ENCODE measurements around the gene COL23A1. TPM values are rescaled to one million over a fixed set of nuclear protein-coding genes. Genes with fewer than 3 reads are reported as not detected.

Gene COL23A1
- total and polyA plus RNA-seq, 4 donors, result 0.36 to 1.5 (median 1.1) TPM; not detected in 1

- no peak overlapping the region for H3K4me3 ChIP-seq (ENCODE audit: low read length in 2 of 2)
- 88 to 90% methylated on average over 16 of the region's 16 CpGs for WGBS, 2 donors
- no peak overlapping the region for H3K27ac ChIP-seq (ENCODE audit: low read depth in 1 of 2, low read length in 2 of 2)
- no peaks in the 10 kb centered on the region for H3K36me3 ChIP-seq (ENCODE audit: control insufficient read depth in 1 of 2, insufficient read depth in 2 of 2, low read length in 1 of 2)
- DNase-seq (peak; percentile 12 to 13), ATAC-seq (ENCODE audit: low FRiP score) (no peak)
- H3K9me3 ChIP-seq (ENCODE audit: control insufficient read depth, low read length), result no peaks in the 10 kb centered on the region
- H3K27me3 ChIP-seq (ENCODE audit: control insufficient read depth in 1 of 2, insufficient read depth in 2 of 2, low read length in 1 of 2), result no peaks in the 10 kb centered on the region
- H3K4me1 ChIP-seq (ENCODE audit: control insufficient read depth in 1 of 2, insufficient read depth in 2 of 2, low read length in 2 of 2), result no peaks in the 10 kb centered on the region
- intact Hi-C loops (cut with DNase I), result no loop called here
These were observed 159.8 kb downstream of the COL23A1 start for GRCh38 chr5:178430186-178431062.

GRCh38 chr5:178429491-178430185, 160.6 kb downstream of the COL23A1 start:
- no peak for DNase-seq
- H3K9me3 ChIP-seq (ENCODE audit: control insufficient read depth, low read length), result no peaks in the 10 kb centered on the region
- no peak for ATAC-seq (ENCODE audit: low FRiP score)
- WGBS, 2 donors, result 90 to 91% methylated on average over 11 of the region's 11 CpGs
- no peaks in the 10 kb centered on the region for H3K36me3 ChIP-seq (ENCODE audit: control insufficient read depth in 1 of 2, insufficient read depth in 2 of 2, low read length in 1 of 2)
- H3K4me1 ChIP-seq (ENCODE audit: control insufficient read depth in 1 of 2, insufficient read depth in 2 of 2, low read length in 2 of 2), result no peaks in the 10 kb centered on the region
- no peaks in the 10 kb centered on the region for H3K27me3 ChIP-seq (ENCODE audit: control insufficient read depth in 1 of 2, insufficient read depth in 2 of 2, low read length in 1 of 2)
- intact Hi-C loops (cut with DNase I), result no loop called here
- H3K27ac ChIP-seq (ENCODE audit: low read depth in 1 of 2, low read length in 2 of 2), result no peak overlapping the region
- H3K4me3 ChIP-seq (ENCODE audit: low read length in 2 of 2), result no peak overlapping the region

GRCh38 chr5:178429156-178429468, 161.1 kb downstream of the COL23A1 start:
- Histone ChIP-seq H3K36me3 (ENCODE audit: control insufficient read depth in 1 of 2, insufficient read depth in 2 of 2, low read length in 1 of 2) (no peaks in the 10 kb centered on the region), H3K27ac (ENCODE audit: low read depth in 1 of 2, low read length in 2 of 2) (no peak overlapping the region), H3K9me3 (ENCODE audit: control insufficient read depth, low read length) (no peaks in the 10 kb centered on the region), H3K27me3 (ENCODE audit: control insufficient read depth in 1 of 2, insufficient read depth in 2 of 2, low read length in 1 of 2) (no peaks in the 10 kb centered on the region), H3K4me1 (ENCODE audit: control insufficient read depth in 1 of 2, insufficient read depth in 2 of 2, low read length in 2 of 2) (no peaks in the 10 kb centered on the region), H3K4me3 (ENCODE audit: low read length in 2 of 2) (no peak overlapping the region)
- 91 to 92% methylated on average over 10 of the region's 10 CpGs for WGBS, 2 donors
- intact Hi-C loops (cut with DNase I), result no loop called here
- DNase-seq (no peak), ATAC-seq (ENCODE audit: low FRiP score) (no peak)

- ATAC-seq (ENCODE audit: low FRiP score) (no peak), DNase-seq (peak in 1 of 2 donors; percentile 38)
- no peaks in the 10 kb centered on the region for H3K27me3 ChIP-seq (ENCODE audit: control insufficient read depth in 1 of 2, insufficient read depth in 2 of 2, low read length in 1 of 2)
- WGBS, 2 donors, result 86 to 90% methylated on average over 20 of the region's 20 CpGs
- intact Hi-C loops (cut with DNase I), result no loop called here
- H3K36me3 ChIP-seq (ENCODE audit: control insufficient read depth in 1 of 2, insufficient read depth in 2 of 2, low read length in 1 of 2), result no peaks in the 10 kb centered on the region
- H3K4me3 ChIP-seq (ENCODE audit: low read length in 2 of 2), result no peak overlapping the region
- H3K27ac ChIP-seq (ENCODE audit: low read depth in 1 of 2, low read length in 2 of 2), result no peak overlapping the region
- H3K9me3 ChIP-seq (ENCODE audit: control insufficient read depth, low read length), result no peaks in the 10 kb centered on the region
- no peaks in the 10 kb centered on the region for H3K4me1 ChIP-seq (ENCODE audit: control insufficient read depth in 1 of 2, insufficient read depth in 2 of 2, low read length in 2 of 2)
These were observed 161.6 kb downstream of the COL23A1 start for GRCh38 chr5:178428341-178429155.

GRCh38 chr5:178427576-178428197, 162.5 kb downstream of the COL23A1 start:
- Histone ChIP-seq H3K36me3 (ENCODE audit: control insufficient read depth in 1 of 2, insufficient read depth in 2 of 2, low read length in 1 of 2) (no peaks in the 10 kb centered on the region), H3K4me3 (ENCODE audit: low read length in 2 of 2) (no peak overlapping the region), H3K27me3 (ENCODE audit: control insufficient read depth in 1 of 2, insufficient read depth in 2 of 2, low read length in 1 of 2) (no peaks in the 10 kb centered on the region), H3K9me3 (ENCODE audit: control insufficient read depth, low read length) (no peaks in the 10 kb centered on the region), H3K4me1 (ENCODE audit: control insufficient read depth in 1 of 2, insufficient read depth in 2 of 2, low read length in 2 of 2) (no peaks in the 10 kb centered on the region), H3K27ac (ENCODE audit: low read depth in 1 of 2, low read length in 2 of 2) (no peak overlapping the region)
- ATAC-seq (ENCODE audit: low FRiP score) (no peak), DNase-seq (peak in 1 of 2 donors; percentile 10)
- intact Hi-C loops (cut with DNase I), result no loop called here
- 84 to 85% methylated on average over 4 of the region's 4 CpGs for WGBS, 2 donors

GRCh38 chr5:178426326-178427130, 163.7 kb downstream of the COL23A1 start:
- intact Hi-C loops (cut with DNase I), result no loop called here
- no peak overlapping the region for H3K4me3 ChIP-seq (ENCODE audit: low read length in 2 of 2)
- no peaks in the 10 kb centered on the region for H3K27me3 ChIP-seq (ENCODE audit: control insufficient read depth in 1 of 2, insufficient read depth in 2 of 2, low read length in 1 of 2)
- H3K36me3 ChIP-seq (ENCODE audit: control insufficient read depth in 1 of 2, insufficient read depth in 2 of 2, low read length in 1 of 2), result no peaks in the 10 kb centered on the region
- DNase-seq (peak; percentile 22 to 51), ATAC-seq (ENCODE audit: low FRiP score) (no peak)
- H3K4me1 ChIP-seq (ENCODE audit: control insufficient read depth in 1 of 2, insufficient read depth in 2 of 2, low read length in 2 of 2), result no peaks in the 10 kb centered on the region
- H3K27ac ChIP-seq (ENCODE audit: low read depth in 1 of 2, low read length in 2 of 2), result no peak overlapping the region
- WGBS, 2 donors, result 92 to 94% methylated on average over 26 of the region's 26 CpGs
- H3K9me3 ChIP-seq (ENCODE audit: control insufficient read depth, low read length), result no peaks in the 10 kb centered on the region

- Histone ChIP-seq H3K36me3 (ENCODE audit: control insufficient read depth in 1 of 2, insufficient read depth in 2 of 2, low read length in 1 of 2) (no peaks in the 10 kb centered on the region), H3K9me3 (ENCODE audit: control insufficient read depth, low read length) (no peaks in the 10 kb centered on the region), H3K27ac (ENCODE audit: low read depth in 1 of 2, low read length in 2 of 2) (no peak overlapping the region), H3K4me3 (ENCODE audit: low read length in 2 of 2) (no peak overlapping the region), H3K4me1 (ENCODE audit: control insufficient read depth in 1 of 2, insufficient read depth in 2 of 2, low read length in 2 of 2) (no peaks in the 10 kb centered on the region), H3K27me3 (ENCODE audit: control insufficient read depth in 1 of 2, insufficient read depth in 2 of 2, low read length in 1 of 2) (no peaks in the 10 kb centered on the region)
- 94 to 95% methylated on average over 12 of the region's 12 CpGs for WGBS, 2 donors
- intact Hi-C loops (cut with DNase I), result no loop called here
- ATAC-seq (ENCODE audit: low FRiP score) (no peak), DNase-seq (peak; percentile 32 to 44)
These were observed 164.5 kb downstream of the COL23A1 start for GRCh38 chr5:178425621-178426068.

- Histone ChIP-seq H3K4me1 (ENCODE audit: control insufficient read depth in 1 of 2, insufficient read depth in 2 of 2, low read length in 2 of 2) (no peaks in the 10 kb centered on the region), H3K9me3 (ENCODE audit: control insufficient read depth, low read length) (no peaks in the 10 kb centered on the region), H3K4me3 (ENCODE audit: low read length in 2 of 2) (no peak overlapping the region), H3K36me3 (ENCODE audit: control insufficient read depth in 1 of 2, insufficient read depth in 2 of 2, low read length in 1 of 2) (no peaks in the 10 kb centered on the region), H3K27ac (ENCODE audit: low read depth in 1 of 2, low read length in 2 of 2) (no peak overlapping the region), H3K27me3 (ENCODE audit: control insufficient read depth in 1 of 2, insufficient read depth in 2 of 2, low read length in 1 of 2) (no peaks in the 10 kb centered on the region)
- 96 to 98% methylated on average over 10 of the region's 10 CpGs for WGBS, 2 donors
- ATAC-seq (ENCODE audit: low FRiP score) (no peak), DNase-seq (peak; percentile 17 to 48)
- intact Hi-C loops (cut with DNase I), result no loop called here
These were observed 165.4 kb downstream of the COL23A1 start for GRCh38 chr5:178424810-178425177.
